Measurements from ENCODE around the gene STARD5. TPM values are rescaled to one million over a fixed set of nuclear protein-coding genes. Genes with fewer than 3 reads are reported as not detected.

The STARD5 gene
- total and polyA plus RNA-seq, 2 of the 8 experiments (the other 6 are each of a cell fraction or from before 2014, with no cell fraction given), result 5.5 to 10.4 TPM

DNA sequence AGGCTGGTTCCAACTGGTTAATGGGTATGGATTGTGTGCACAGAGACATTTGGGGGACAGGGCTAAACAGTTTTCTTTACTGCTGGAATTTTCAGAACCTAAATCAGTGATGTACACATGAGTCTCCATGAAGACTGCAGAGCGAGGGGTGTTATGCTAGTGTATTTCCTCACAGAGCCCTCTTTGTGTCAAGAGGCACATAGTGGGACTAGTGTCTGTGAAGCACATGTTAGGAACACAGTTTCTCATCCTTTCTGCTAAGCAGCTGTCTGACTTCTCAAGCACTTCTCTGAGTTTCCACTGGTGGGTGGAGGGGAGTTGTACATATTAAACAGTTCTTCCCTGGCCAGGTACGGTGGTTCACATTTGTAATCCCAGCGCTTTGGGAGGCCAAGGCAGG, 9.4 kb upstream of the STARD5 start (continued):
- no peak for TF ChIP-seq CHD7 (IDR thresholded peaks at IDR 0.05; ENCODE audit: insufficient replicate concordance, low read length)
- no peak for TF ChIP-seq EGR1 (IDR thresholded peaks at IDR 0.05; ENCODE audit: borderline replicate concordance, low read depth, low read length)
- TF ChIP-seq CTCF (IDR thresholded peaks at IDR 0.05; ENCODE audit: control extremely low read depth in 1 of 3, insufficient read depth in 1 of 3, low read depth in 1 of 3, low read length in 3 of 3), result no peak
- no peak for TF ChIP-seq TAF7 (optimal IDR thresholded peaks at IDR 0.05; ENCODE audit: borderline replicate concordance, low read depth, low read length)
- no peak for TF ChIP-seq KDM4A (IDR thresholded peaks at IDR 0.05; ENCODE audit: low read depth, low read length, severe bottlenecking)
- no peak for TF ChIP-seq SIRT6 (IDR thresholded peaks at IDR 0.05; ENCODE audit: low read length)
- TF ChIP-seq JUND (IDR thresholded peaks at IDR 0.05; ENCODE audit: low read length), result no peak
- no peak for TF ChIP-seq SP4 (IDR thresholded peaks at IDR 0.05; ENCODE audit: low read length)

Data from H1 (cell line).